Measurements from ENCODE around the gene CALCOCO1.

Gene CALCOCO1

GRCh38 chr12:53659571-53659981, 67.7 kb downstream of the CALCOCO1 start:
- ATAC-seq: no peak

- ATAC-seq: no peak
These were observed 68.2 kb downstream of the CALCOCO1 start for GRCh38 chr12:53659011-53659551.
